Endometrium (tissue), 2 donors: Measurements from ENCODE around the gene GPR68.
"Not testable (repeated sequence)": the region's sequence is repeated elsewhere in the genome, so short reads cannot be mapped to it uniquely, and the experiment has no call there.

Experiments used
- FAIRE-seq: peaks from 2 replicates; lab custom pipeline; 2012; peaks lifted over from hg19 to GRCh38; lab: Jason Lieb, UNC
- donor health status: control.
- donor health status: control.

GPR68 gene

GRCh38 chr14:91190853-91191252 lies 53.7 kb downstream of the GPR68 start:
- FAIRE-seq = no peak

DNA sequence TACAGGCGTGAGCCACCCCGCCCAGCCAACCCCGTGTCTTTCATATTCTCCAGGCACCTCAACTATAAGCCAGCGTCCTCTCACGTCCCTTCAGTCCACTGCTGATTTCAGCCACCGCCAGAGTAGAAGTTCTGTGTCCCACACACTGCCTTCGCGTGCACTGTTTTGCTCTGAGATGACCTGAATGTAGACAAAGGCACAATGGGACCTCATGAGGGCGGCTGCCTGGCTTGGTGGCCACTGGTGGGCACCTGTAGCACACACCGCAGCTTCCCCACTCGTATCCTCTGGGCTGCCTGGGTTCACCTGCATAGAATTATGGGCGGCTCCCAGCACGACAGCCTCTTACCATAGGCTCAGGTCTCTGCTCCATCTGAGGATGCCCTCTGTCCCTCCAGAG lies 57.2 kb downstream of the GPR68 start:
- no peak for FAIRE-seq

DNA sequence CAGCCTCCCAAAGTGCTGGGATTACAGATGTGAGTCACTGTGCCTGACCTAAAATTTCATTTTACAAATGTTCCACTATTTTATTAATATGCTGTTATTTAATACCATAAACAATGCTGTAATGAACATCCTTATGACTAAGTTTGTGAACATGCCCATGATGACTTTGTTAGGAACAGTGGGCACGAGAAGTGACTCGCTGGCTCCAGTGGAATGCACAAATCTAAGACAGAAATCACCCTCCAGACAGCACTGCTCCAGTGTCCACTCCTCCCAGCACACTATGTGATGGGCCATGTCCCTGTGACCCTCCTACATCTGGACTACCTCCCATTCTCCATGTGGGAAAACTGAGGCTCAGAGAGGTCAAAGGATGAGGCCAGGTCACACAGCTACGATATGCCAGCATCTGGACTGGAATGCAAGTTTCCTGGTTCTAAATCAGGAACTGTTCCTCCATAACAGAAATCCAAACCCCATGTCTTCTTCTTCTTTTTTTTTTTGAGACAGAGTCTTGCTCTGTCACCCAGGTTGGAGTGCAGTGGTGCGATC lies 57.9 kb downstream of the GPR68 start:
- no peak for FAIRE-seq

GRCh38 chr14:91185721-91186120 lies 58.8 kb downstream of the GPR68 start:
- FAIRE-seq = no peak

- FAIRE-seq = no peak
These were observed 59.9 kb downstream of the GPR68 start for GRCh38 chr14:91184559-91184958.

DNA sequence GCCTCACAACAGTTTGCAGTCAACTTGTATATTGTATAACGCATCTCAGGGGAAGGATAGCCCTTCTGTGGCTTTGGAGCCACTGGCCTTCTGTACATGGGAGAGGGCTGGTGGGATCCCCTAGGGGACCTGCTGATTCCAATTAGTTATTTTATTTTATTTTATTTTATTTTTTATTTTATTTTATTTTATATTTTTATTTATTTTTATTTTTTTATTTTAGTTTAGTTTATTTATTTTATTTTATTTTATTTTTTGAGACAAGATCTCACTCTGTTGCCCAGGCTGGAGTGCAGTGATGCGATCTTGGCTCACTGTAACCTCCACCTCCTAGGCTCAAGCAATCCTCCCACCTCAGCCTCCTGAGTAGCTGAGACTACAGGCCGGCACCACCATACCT lies 61.8 kb downstream of the GPR68 start:
- FAIRE-seq = not testable (repeated sequence)
